ENCODE results near the gene SMU1. TPM values are rescaled to one million over a fixed set of nuclear protein-coding genes. Genes with fewer than 3 reads are reported as not detected.
A peak's percentile ranks its signal among the peaks of the same experiment; 100 is the strongest.

SMU1 gene
- total and polyA plus RNA-seq, 11 donors, result 6.7 to 19.4 (median 15.2) TPM

- intact Hi-C loops (cut with DNase I), result loop anchor here in 6 of 10 donors (2.0 to 10.0 kb wide), 4 partner anchors 30 to 63 kb away; partner anchors contain the start of gene B4GALT1 (in 5 of the 6)
- Histone ChIP-seq H3K4me1 (peaks cover 7 to 49% (median 24%) of the 10 kb centered on the region in 12 donors), H3K27ac (peak overlapping the region in 1 of 12 donors; percentile 34), H3K36me3 (peaks cover 3 to 52% (median 40%) of the 10 kb centered on the region in 9 donors), H3K4me3 (no peak overlapping the region), H3K9me3 (no peaks in the 10 kb centered on the region), H3K27me3 (no peaks in the 10 kb centered on the region)
- DNase-seq (no peak), ATAC-seq (no peak)
- WGBS, 4 donors, result 68 to 80% (median 72%) methylated on average over 3 of the region's 3 CpGs
- no peak for TF ChIP-seq POLR2A (IDR thresholded peaks at IDR 0.05)
- TF ChIP-seq, protein P1, sequence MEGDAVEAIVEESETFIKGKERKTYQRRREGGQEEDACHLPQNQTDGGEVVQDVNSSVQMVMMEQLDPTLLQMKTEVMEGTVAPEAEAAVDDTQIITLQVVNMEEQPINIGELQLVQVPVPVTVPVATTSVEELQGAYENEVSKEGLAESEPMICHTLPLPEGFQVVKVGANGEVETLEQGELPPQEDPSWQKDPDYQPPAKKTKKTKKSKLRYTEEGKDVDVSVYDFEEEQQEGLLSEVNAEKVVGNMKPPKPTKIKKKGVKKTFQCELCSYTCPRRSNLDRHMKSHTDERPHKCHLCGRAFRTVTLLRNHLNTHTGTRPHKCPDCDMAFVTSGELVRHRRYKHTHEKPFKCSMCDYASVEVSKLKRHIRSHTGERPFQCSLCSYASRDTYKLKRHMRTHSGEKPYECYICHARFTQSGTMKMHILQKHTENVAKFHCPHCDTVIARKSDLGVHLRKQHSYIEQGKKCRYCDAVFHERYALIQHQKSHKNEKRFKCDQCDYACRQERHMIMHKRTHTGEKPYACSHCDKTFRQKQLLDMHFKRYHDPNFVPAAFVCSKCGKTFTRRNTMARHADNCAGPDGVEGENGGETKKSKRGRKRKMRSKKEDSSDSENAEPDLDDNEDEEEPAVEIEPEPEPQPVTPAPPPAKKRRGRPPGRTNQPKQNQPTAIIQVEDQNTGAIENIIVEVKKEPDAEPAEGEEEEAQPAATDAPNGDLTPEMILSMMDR (IDR thresholded peaks at IDR 0.05), result no peak
These were observed 32.6 kb upstream of the SMU1 start for GRCh38 chr9:33109097-33109496.

- H3K4me3 ChIP-seq, result no peak overlapping the region
- 87 to 97% (median 91%) methylated on average over 3 of the region's 3 CpGs for WGBS, 4 donors
- H3K27me3 ChIP-seq, result no peaks in the 10 kb centered on the region
- no peaks in the 10 kb centered on the region for H3K9me3 ChIP-seq
- peak overlapping the region in 1 of 12 donors; percentile 84 for H3K27ac ChIP-seq
- DNase-seq (no peak), ATAC-seq (no peak)
- intact Hi-C loops (cut with DNase I), result loop anchor here in 6 of 10 donors (2.0 to 10.0 kb wide), 4 partner anchors 30 to 64 kb away; partner anchors contain the start of gene B4GALT1 (in 5 of the 6)
- TF ChIP-seq POLR2A (IDR thresholded peaks at IDR 0.05), result no peak
- TF ChIP-seq, protein P1 (IDR thresholded peaks at IDR 0.05), result no peak
- peaks cover 7 to 49% (median 25%) of the 10 kb centered on the region in 12 donors for H3K4me1 ChIP-seq
- H3K36me3 ChIP-seq, result peaks cover 3 to 45% (median 34%) of the 10 kb centered on the region in 9 donors
These were observed 32.0 kb upstream of the SMU1 start for GRCh38 chr9:33108472-33108871.

- DNase-seq, result no peak
- 53 to 66% (median 63%) methylated on average over 4 to 5 of the region's 5 CpGs for WGBS, 4 donors
- no peak for ATAC-seq
- Histone ChIP-seq H3K4me1 (peaks cover 7 to 56% (median 30%) of the 10 kb centered on the region in 12 donors), H3K27me3 (no peaks in the 10 kb centered on the region), H3K4me3 (no peak overlapping the region), H3K27ac (peak overlapping the region; percentile 62 to 93 (median 79)), H3K36me3 (peaks cover 3 to 38% (median 27%) of the 10 kb centered on the region in 9 donors), H3K9me3 (no peaks in the 10 kb centered on the region)
- intact Hi-C loops (cut with DNase I), result loop anchor here in 7 of 10 donors (2.0 to 10.0 kb wide), 5 partner anchors 31 to 65 kb away; partner anchors contain the start of gene B4GALT1 (in 6 of the 7)
- TF ChIP-seq POLR2A (IDR thresholded peaks at IDR 0.05), result no peak
- TF ChIP-seq, protein P1 (IDR thresholded peaks at IDR 0.05), result no peak
These were observed 31.3 kb upstream of the SMU1 start for GRCh38 chr9:33107762-33108161.

DNA sequence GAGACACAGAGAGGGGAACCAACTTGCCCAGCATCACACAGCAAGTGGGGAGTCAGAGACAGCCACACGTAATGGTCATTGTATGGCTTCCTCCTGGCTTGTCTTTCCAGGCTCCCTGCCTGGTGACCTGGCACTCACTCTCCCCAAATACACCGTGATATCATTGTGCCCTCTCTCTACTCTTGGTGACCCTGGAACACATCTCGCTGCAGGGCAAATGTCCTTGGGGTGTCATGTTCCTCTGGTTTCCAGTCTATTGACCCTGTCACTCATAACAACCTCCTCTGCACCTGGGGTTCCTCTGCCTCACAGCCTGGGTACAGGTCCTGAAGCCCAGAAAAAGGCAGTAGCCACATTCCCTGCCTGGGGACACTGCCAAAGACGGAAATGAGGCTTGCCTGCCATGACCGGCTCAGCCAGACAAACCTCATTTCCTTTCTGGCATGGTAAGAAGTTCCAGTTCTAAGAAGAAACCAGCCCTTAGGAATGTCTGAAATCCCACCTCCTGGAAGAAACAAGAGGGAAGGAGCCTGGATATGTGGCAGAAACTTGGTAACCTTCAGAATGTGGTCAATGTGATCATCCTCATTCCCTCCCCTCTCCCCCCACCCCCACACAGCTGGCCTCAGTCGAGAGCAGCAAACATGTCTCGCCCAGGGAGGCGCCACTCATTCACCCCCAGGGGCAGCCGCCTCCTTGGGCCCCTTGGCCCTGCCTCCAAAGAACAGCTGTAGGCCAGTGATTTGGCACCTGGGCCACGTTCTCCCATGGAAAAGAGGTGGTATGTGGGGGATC lies 30.6 kb upstream of the SMU1 start:
- H3K36me3 ChIP-seq, result peaks cover 1 to 31% (median 19%) of the 10 kb centered on the region in 9 donors
- H3K27ac ChIP-seq, result peak overlapping the region; percentile 62 to 93 (median 79)
- no peak overlapping the region for H3K4me3 ChIP-seq
- H3K4me1 ChIP-seq, result peaks cover 7 to 56% (median 30%) of the 10 kb centered on the region in 12 donors
- intact Hi-C loops (cut with DNase I), result loop anchor here in 7 of 10 donors (2.0 to 10.0 kb wide), 4 partner anchors 58 to 65 kb away; partner anchors contain the start of gene B4GALT1 (in 6 of the 7)
- DNase-seq (peak; percentile 67 to 78 (median 76)), ATAC-seq (peak; percentile 43 to 75 (median 69))
- WGBS, 4 donors, result 23 to 40% (median 31%) methylated on average over 7 to 10 of the region's 10 CpGs
- TF ChIP-seq, protein P1 (IDR thresholded peaks at IDR 0.05), result no peak
- no peaks in the 10 kb centered on the region for H3K9me3 ChIP-seq
- no peaks in the 10 kb centered on the region for H3K27me3 ChIP-seq
